GM21825 (cell line): Measurements from ENCODE around the gene HDGFL1.

Experiments
- ATAC-seq: cut with Tn5 transposase; IDR thresholded peaks from one replicate; pipeline ENCODE4 v1.9.1; 2021; ENCODE audit warnings: mild to moderate bottlenecking, moderate library complexity; ENCODE audit not compliant: unreplicated experiment

The HDGFL1 gene

GRCh38 chr6:22569281-22570184 is at the start of gene HDGFL1:
HDGFL1 (plus strand) TSS chr6:22569566; CDS start chr6:22569576, 10 bp downstream.
- no peak for ATAC-seq

- no peak for ATAC-seq
Observed at GRCh38 chr6:22521035-22521434, 48.3 kb upstream of the HDGFL1 start.

GRCh38 chr6:22526736-22527135 is 42.6 kb upstream of the HDGFL1 start:
- no peak for ATAC-seq

- ATAC-seq: no peak
Observed at GRCh38 chr6:22529866-22530265, 39.5 kb upstream of the HDGFL1 start.

- ATAC-seq: no peak
Observed at GRCh38 chr6:22530506-22530905, 38.9 kb upstream of the HDGFL1 start.

GRCh38 chr6:22536122-22536521 is 33.2 kb upstream of the HDGFL1 start:
- no peak for ATAC-seq

GRCh38 chr6:22544476-22544875 is 24.9 kb upstream of the HDGFL1 start:
- ATAC-seq: no peak

- ATAC-seq: no peak
Observed at GRCh38 chr6:22545051-22545450, 24.3 kb upstream of the HDGFL1 start.

GRCh38 chr6:22546236-22546635 is 23.1 kb upstream of the HDGFL1 start:
- ATAC-seq: no peak

- ATAC-seq: no peak
Observed at GRCh38 chr6:22550971-22551670, 18.2 kb upstream of the HDGFL1 start.

- ATAC-seq: no peak
Observed at GRCh38 chr6:22556266-22556665, 13.1 kb upstream of the HDGFL1 start.

- no peak for ATAC-seq
Observed at GRCh38 chr6:22557007-22557406, 12.4 kb upstream of the HDGFL1 start.

- no peak for ATAC-seq
Observed at GRCh38 chr6:22558288-22558882, 11.0 kb upstream of the HDGFL1 start.

- ATAC-seq: no peak
Observed at GRCh38 chr6:22568854-22569253, 512 bp upstream of the HDGFL1 start.

GRCh38 chr6:22570185-22570551 is 802 bp downstream of the HDGFL1 start:
- no peak for ATAC-seq

- no peak for ATAC-seq
Observed at GRCh38 chr6:22575190-22575589, 5.8 kb downstream of the HDGFL1 start.

- ATAC-seq: no peak
Observed at GRCh38 chr6:22579439-22579838, 10.1 kb downstream of the HDGFL1 start.

- no peak for ATAC-seq
Observed at GRCh38 chr6:22580337-22580736, 11.0 kb downstream of the HDGFL1 start.

- no peak for ATAC-seq
Observed at GRCh38 chr6:22582417-22583205, 13.2 kb downstream of the HDGFL1 start.

- no peak for ATAC-seq
Observed at GRCh38 chr6:22583230-22583629, 13.9 kb downstream of the HDGFL1 start.

GRCh38 chr6:22583927-22584326 is 14.6 kb downstream of the HDGFL1 start:
- no peak for ATAC-seq
